ENCODE results near the gene BMP6.
"Not testable (repeated sequence)": the region's sequence is repeated elsewhere in the genome, so short reads cannot be mapped to it uniquely, and the experiment has no call there.

The BMP6 gene

DNA sequence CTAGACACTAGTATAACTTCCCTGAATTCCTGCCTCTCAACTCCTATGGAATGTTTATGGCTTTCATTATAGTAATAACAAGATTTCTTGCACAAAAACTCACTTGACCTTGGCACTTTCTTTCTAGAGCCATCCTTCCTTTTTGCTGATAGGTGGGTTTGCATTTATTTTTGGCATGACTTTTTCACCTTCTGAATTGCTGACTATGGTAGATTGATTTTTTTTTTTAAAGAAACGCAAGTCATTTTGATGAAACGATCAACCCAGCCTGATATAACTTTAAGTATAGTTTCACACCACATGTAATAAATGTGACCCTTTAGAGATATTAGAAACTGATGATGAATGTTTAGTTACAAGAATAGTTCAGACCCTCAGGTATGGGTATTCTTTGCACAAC, 61.8 kb downstream of the BMP6 start:
- no peak for DNase-seq (ENCODE audit: low spot score)

GRCh38 chr6:7794509-7794908, 68.6 kb downstream of the BMP6 start:
- no peak for DNase-seq (ENCODE audit: low spot score)

- DNase-seq (ENCODE audit: low spot score), result no peak
Observed at GRCh38 chr6:7797386-7797785, 71.5 kb downstream of the BMP6 start.

- DNase-seq (ENCODE audit: low spot score), result no peak
Observed at GRCh38 chr6:7798751-7799150, 72.9 kb downstream of the BMP6 start.

GRCh38 chr6:7802662-7803061, 76.8 kb downstream of the BMP6 start:
- DNase-seq (ENCODE audit: low spot score), result no peak

GRCh38 chr6:7803214-7803613, 77.3 kb downstream of the BMP6 start:
- no peak for DNase-seq (ENCODE audit: low spot score)

- no peak for DNase-seq (ENCODE audit: low spot score)
Observed at GRCh38 chr6:7805078-7805849, 79.4 kb downstream of the BMP6 start.

DNA sequence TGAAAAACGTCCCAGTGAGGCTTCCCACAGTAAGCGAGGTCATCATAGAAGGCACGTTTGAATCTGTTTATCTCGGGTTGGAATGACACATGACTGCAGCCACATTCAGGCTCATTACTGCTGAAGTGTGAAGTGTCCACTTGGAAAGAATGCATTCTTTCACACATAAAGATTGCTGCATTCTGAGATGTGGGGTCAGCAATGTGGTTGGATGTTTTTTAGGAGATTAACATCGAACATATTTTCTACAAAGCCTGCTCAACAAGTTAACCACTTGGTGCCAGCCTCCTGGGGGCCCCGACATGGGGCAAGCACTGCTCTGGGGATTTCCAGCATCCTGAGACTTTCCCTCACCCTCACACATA, 79.9 kb downstream of the BMP6 start:
- DNase-seq (ENCODE audit: low spot score), result no peak

GRCh38 chr6:7806711-7807110, 80.8 kb downstream of the BMP6 start:
- DNase-seq (ENCODE audit: low spot score), result no peak

DNA sequence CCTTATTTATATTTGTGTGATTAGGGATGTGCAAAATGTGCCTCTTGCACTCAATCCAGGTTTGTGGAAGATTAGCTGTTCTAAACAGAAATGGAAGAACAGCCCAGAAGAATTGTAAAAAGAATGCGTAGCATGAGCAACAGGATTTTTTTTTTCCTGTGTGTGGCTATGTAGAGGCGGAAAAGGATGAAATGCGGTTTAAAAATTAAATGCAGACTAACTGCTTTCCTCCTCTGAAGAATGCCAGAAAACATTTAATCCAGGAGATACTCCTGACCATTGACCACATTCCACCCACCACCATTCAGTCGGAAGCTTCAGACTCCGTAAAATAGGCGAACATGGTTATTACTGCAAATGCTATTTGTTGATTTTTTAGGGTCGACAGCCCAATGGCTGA, 83.4 kb downstream of the BMP6 start:
- no peak for DNase-seq (ENCODE audit: low spot score)

- DNase-seq (ENCODE audit: low spot score), result no peak
Observed at GRCh38 chr6:7811441-7811840, 85.5 kb downstream of the BMP6 start.

- no peak for DNase-seq (ENCODE audit: low spot score)
Observed at GRCh38 chr6:7812623-7813022, 86.7 kb downstream of the BMP6 start.

GRCh38 chr6:7813193-7813592, 87.3 kb downstream of the BMP6 start:
- DNase-seq (ENCODE audit: low spot score), result no peak

DNA sequence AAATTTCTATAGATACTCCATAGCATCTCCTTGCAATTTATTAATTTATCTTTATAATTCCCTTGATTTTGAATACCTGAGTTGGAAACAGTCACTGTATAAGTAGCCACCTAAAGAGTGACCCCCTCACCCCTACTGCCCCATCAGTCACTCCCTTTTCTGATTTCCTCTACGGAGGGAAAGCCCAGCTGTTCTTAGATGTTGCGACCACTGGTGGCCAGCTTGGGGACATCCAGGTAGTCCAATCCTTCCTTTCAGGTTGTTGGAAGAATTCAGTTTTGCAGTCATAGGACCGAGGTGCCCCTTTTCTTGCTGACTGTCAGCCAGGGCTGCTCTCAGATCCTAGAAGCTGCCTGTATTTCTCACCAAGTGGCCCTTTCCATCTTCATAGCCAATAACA, 87.8 kb downstream of the BMP6 start:
- DNase-seq (ENCODE audit: low spot score), result no peak

GRCh38 chr6:7815716-7816115, 89.8 kb downstream of the BMP6 start:
- DNase-seq (ENCODE audit: low spot score), result no peak

- not testable (repeated sequence) for DNase-seq (ENCODE audit: low spot score)
Observed at GRCh38 chr6:7817184-7817583, 91.3 kb downstream of the BMP6 start.

GRCh38 chr6:7818257-7819214, 92.6 kb downstream of the BMP6 start:
- no peak for DNase-seq (ENCODE audit: low spot score)

DNA sequence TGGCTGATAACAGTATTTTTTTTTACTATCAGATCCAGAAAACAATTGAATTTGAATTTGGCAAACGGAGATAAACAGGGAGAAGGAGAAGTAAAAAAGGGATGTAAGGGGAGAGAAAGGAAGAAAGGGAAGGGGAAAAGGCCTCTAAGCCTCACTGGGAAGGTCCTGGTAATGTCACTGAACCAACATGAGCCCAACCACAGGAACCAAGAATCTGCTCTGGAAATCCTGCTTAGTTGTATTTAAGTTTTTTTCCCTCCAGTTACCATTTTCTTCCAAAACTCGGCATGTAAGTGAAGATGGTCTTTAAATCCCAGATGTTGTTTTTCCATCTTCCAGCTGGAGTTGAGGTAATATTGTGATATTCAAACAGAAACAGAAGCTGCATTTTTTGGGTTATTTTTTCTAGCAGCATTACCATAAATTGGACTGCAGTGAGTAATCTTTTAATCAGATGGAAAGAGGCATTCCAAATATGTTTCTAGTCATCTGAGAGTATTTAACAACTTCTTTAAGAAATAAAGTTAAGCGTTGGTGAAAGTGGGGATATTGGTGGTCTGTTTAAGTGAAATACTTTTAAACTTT, 93.6 kb downstream of the BMP6 start:
- no peak for DNase-seq (ENCODE audit: low spot score)

DNA sequence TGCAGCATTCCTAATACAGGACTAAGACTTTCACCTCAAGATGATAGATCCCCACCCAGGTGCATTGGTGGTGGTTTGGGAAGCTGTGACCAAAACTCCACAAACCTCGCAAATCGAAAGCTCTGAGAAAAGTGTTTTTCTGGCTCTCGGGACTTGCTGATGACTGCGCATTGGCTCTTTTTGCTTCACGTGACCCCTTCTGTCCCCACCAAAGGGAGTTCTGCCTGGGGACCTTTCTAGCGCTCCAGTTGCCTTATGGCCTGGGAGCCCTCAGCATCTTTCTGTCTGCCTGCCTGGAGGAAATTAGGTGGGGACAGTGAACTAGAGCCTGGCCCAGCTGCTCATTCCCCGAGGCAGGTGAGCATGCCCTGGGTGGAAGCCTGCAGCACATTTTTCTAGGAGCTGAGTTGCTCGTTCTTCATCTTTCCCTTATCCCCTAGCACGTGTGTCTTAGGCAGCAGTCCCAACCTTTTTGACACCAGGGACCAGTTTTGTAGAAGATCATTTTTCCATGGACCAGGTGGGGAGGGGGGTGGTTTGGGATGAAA, 94.5 kb downstream of the BMP6 start:
- no peak for DNase-seq (ENCODE audit: low spot score)

DNA sequence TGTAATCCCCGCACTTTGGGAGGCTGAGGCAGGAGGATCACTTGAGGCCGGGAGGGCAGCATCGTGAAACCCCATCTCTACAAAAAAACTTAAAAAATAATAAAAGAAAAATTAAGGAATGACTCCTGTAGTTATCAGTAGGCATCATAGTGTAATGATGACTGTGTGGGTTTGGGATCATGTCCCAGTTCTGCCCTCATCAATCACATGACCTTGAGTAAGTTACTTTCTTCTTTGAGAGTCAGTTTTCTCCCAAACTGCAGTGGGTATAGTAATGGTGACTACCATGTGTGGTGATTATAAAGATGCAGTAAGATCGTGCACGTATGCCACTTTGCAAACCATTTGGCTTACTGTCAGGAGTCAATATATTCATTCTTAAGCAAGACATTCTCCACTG, 95.5 kb downstream of the BMP6 start:
- DNase-seq (ENCODE audit: low spot score), result no peak

DNA sequence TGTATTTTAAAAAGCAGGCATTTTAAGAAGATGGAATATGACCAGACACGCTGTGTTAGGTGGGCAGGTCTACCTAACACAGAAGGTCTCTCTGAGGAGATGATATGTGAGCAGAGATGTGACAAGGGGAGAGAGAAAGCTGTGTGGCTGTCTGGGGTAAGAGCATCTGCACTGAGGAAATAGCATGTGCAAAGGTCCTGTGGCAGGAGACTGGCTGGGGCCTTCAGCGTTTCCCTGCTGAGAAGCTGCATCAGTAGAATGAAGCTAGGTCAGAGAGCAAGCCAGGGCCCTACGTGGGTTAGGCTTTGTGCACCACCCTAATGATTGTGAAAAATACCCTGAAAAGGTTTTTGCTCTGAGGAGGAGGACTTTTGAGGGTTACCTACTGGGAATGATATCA, 97.7 kb downstream of the BMP6 start:
- DNase-seq (ENCODE audit: low spot score), result no peak

DNA sequence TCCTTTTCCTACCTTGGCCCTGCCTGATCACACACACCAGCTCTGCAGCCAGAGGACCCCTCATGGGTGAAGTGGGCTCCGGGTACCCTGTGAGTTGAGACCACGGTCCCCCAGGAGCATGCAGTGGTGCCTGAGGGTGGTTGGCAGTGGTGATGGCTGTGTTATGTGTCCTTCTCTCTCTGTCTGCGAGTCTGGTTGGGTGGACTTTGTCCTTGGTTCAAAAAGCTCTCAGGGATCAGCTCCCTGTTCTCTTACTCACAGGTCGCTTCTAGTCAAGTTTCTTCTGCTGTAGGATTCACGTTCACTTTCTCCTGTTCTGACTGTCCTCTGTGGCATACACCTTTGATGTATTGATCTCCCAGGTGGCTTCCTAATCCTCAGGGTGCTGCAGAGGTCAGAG, 100.1 kb downstream of the BMP6 start:
- DNase-seq (ENCODE audit: low spot score), result no peak

GRCh38 chr6:7827142-7827541, 101.2 kb downstream of the BMP6 start:
- DNase-seq (ENCODE audit: low spot score), result no peak
